ENCODE measurements around the gene PIGM. TPM values are rescaled to one million over a fixed set of nuclear protein-coding genes. Genes with fewer than 3 reads are reported as not detected.

The PIGM gene
- total and polyA plus RNA-seq, 2 of the 13 experiments (the other 11 are each of a cell fraction or from before 2014, with no cell fraction given), result 3.4 to 4.6 TPM

DNA sequence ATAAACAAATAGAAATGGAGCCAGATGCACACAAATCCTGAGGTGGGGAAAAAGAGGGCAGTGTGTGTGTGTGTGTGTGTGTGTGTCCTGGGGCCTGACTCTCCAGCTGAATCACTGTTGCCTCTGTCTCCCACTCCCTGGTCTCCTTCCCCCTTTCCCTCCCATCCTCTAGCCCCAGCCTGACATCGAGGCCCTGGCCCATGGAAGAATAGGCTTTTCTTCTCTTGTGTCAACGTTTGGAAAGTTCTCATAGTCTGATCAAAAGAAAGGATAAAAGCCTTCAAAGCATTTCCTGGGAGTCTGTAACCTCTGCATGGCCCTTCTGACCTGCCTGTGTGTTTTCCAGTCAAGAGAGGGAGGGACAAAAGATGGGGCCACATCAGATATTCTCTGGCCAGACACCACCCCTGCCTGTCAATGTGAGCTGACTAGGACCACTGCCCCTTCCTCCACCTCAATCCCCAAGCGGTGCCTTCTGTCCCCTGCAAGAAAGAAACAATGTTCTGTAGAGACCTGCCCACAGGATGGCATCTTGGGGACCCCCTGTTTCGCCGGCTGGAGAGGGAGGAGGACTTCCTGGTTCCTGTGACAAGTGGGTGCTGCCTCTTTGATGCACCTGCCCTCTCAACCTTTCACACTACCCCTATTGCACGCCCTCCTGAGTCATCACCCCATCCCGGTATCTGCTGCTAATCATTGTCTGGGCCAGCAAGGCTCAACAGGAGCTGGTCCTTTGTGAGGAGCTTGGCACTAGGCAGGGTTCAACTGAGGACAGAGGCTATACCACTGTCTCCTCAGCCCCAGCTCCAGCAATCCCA, 22.0 kb upstream of the PIGM start (continued):
- TF ChIP-seq TBX3 (IDR thresholded peaks at IDR 0.05; ENCODE audit: borderline replicate concordance), result peak; percentile 65
- TF ChIP-seq MIXL1 (CRISPR knock-in tag; IDR thresholded peaks at IDR 0.05), result 0 out of 2 replicates have a peak, but pooled peaks have one; percentile 10
- TF ChIP-seq, protein P1, sequence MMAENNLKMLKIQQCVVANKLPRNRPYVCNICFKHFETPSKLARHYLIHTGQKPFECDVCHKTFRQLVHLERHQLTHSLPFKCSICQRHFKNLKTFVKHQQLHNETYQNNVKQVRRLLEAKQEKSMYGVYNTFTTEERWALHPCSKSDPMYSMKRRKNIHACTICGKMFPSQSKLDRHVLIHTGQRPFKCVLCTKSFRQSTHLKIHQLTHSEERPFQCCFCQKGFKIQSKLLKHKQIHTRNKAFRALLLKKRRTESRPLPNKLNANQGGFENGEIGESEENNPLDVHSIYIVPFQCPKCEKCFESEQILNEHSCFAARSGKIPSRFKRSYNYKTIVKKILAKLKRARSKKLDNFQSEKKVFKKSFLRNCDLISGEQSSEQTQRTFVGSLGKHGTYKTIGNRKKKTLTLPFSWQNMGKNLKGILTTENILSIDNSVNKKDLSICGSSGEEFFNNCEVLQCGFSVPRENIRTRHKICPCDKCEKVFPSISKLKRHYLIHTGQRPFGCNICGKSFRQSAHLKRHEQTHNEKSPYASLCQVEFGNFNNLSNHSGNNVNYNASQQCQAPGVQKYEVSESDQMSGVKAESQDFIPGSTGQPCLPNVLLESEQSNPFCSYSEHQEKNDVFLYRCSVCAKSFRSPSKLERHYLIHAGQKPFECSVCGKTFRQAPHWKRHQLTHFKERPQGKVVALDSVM (CRISPR knock-in tag; IDR thresholded peaks at IDR 0.05), result 0 out of 2 replicates have a peak, but pooled peaks have one; percentile 14
- no peak for TF ChIP-seq ZNF160 (CRISPR knock-in tag; IDR thresholded peaks at IDR 0.05)
- no peak for TF ChIP-seq SRY (CRISPR knock-in tag; IDR thresholded peaks at IDR 0.05)
- TF ChIP-seq HMG20B (CRISPR knock-in tag; conservative IDR thresholded peaks at IDR 0.05), result peak; percentile 79
- TF ChIP-seq, protein P2, sequence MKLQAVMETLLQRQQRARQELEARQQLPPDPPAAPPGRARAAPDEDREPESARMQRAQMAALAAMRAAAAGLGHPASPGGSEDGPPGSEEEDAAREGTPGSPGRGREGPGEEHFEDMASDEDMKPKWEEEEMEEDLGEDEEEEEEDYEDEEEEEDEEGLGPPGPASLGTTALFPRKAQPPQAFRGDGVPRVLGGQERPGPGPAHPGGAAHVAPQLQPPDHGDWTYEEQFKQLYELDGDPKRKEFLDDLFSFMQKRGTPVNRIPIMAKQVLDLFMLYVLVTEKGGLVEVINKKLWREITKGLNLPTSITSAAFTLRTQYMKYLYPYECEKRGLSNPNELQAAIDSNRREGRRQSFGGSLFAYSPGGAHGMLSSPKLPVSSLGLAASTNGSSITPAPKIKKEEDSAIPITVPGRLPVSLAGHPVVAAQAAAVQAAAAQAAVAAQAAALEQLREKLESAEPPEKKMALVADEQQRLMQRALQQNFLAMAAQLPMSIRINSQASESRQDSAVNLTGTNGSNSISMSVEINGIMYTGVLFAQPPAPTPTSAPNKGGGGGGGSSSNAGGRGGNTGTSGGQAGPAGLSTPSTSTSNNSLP (IDR thresholded peaks at IDR 0.05; ENCODE audit: low read depth, low read length), result no peak
- peak; percentile 77 for TF ChIP-seq SKI (IDR thresholded peaks at IDR 0.05; ENCODE audit: partially characterized antibody)
- TF ChIP-seq MLLT10 (CRISPR knock-in tag; IDR thresholded peaks at IDR 0.05), result no peak
- TF ChIP-seq, protein P3, sequence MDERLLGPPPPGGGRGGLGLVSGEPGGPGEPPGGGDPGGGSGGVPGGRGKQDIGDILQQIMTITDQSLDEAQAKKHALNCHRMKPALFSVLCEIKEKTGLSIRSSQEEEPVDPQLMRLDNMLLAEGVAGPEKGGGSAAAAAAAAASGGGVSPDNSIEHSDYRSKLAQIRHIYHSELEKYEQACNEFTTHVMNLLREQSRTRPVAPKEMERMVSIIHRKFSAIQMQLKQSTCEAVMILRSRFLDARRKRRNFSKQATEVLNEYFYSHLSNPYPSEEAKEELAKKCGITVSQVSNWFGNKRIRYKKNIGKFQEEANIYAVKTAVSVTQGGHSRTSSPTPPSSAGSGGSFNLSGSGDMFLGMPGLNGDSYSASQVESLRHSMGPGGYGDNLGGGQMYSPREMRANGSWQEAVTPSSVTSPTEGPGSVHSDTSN (CRISPR knock-in tag; IDR thresholded peaks at IDR 0.05), result 0 out of 2 replicates have a peak, but pooled peaks have one; percentile 34
- TF ChIP-seq, protein P4, sequence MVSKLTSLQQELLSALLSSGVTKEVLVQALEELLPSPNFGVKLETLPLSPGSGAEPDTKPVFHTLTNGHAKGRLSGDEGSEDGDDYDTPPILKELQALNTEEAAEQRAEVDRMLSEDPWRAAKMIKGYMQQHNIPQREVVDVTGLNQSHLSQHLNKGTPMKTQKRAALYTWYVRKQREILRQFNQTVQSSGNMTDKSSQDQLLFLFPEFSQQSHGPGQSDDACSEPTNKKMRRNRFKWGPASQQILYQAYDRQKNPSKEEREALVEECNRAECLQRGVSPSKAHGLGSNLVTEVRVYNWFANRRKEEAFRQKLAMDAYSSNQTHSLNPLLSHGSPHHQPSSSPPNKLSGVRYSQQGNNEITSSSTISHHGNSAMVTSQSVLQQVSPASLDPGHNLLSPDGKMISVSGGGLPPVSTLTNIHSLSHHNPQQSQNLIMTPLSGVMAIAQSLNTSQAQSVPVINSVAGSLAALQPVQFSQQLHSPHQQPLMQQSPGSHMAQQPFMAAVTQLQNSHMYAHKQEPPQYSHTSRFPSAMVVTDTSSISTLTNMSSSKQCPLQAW (CRISPR knock-in tag; IDR thresholded peaks at IDR 0.05), result peak; percentile 78
- TF ChIP-seq, protein P5, sequence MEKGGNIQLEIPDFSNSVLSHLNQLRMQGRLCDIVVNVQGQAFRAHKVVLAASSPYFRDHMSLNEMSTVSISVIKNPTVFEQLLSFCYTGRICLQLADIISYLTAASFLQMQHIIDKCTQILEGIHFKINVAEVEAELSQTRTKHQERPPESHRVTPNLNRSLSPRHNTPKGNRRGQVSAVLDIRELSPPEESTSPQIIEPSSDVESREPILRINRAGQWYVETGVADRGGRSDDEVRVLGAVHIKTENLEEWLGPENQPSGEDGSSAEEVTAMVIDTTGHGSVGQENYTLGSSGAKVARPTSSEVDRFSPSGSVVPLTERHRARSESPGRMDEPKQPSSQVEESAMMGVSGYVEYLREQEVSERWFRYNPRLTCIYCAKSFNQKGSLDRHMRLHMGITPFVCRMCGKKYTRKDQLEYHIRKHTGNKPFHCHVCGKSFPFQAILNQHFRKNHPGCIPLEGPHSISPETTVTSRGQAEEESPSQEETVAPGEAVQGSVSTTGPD (CRISPR knock-in tag; IDR thresholded peaks at IDR 0.05), result no peak
- TF ChIP-seq PTBP1 (IDR thresholded peaks at IDR 0.05; ENCODE audit: low read depth, low read length, poor library complexity, severe bottlenecking), result no peak
- TF ChIP-seq ZNF614 (CRISPR knock-in tag; IDR thresholded peaks at IDR 0.05; ENCODE audit: borderline replicate concordance), result peak; percentile 63; the same call in 1 of the 2 replicates
- TF ChIP-seq HHEX (CRISPR knock-in tag; IDR thresholded peaks at IDR 0.05), result 0 out of 2 replicates have a peak, but pooled peaks have one; percentile 47
